ENCODE data around the gene DGKG.
A peak's percentile ranks its signal among the peaks of the same experiment; 100 is the strongest.

The DGKG gene

GRCh38 chr3:186109897-186110803, 251.9 kb downstream of the DGKG start:
- no peak for DNase-seq (ENCODE audit: low spot score)

GRCh38 chr3:186108941-186109865, 252.8 kb downstream of the DGKG start, which contains the start of gene ETV5:
Gene ETV5, minus strand, starts transcription at chr3:186109089. Its CDS starts 3,221 bp downstream, at chr3:186105868.
- DNase-seq (ENCODE audit: low spot score), result peak; percentile 97

- DNase-seq (ENCODE audit: low spot score), result peak; percentile 6
Observed at GRCh38 chr3:186108106-186108940, 253.7 kb downstream of the DGKG start.

- peak; percentile 57 for DNase-seq (ENCODE audit: low spot score)
Observed at GRCh38 chr3:186107215-186108105, 254.6 kb downstream of the DGKG start.

GRCh38 chr3:186105543-186105942, 256.5 kb downstream of the DGKG start:
- no peak for DNase-seq (ENCODE audit: low spot score)

- DNase-seq (ENCODE audit: low spot score), result no peak
Observed at GRCh38 chr3:186102687-186103086, 259.3 kb downstream of the DGKG start.

GRCh38 chr3:186100398-186100797, 261.6 kb downstream of the DGKG start:
- no peak for DNase-seq (ENCODE audit: low spot score)

GRCh38 chr3:186099178-186099577, 262.9 kb downstream of the DGKG start:
- DNase-seq (ENCODE audit: low spot score), result no peak

GRCh38 chr3:186098740-186099139, 263.3 kb downstream of the DGKG start:
- DNase-seq (ENCODE audit: low spot score), result no peak

- DNase-seq (ENCODE audit: low spot score), result no peak
Observed at GRCh38 chr3:186097663-186098451, 264.2 kb downstream of the DGKG start.

GRCh38 chr3:186097317-186097662, 264.7 kb downstream of the DGKG start:
- no peak for DNase-seq (ENCODE audit: low spot score)

Measured in activated CD4-positive, alpha-beta T cell treated with anti-CD3 and anti-CD28 coated beads, Interleukin-2, Interleukin-4, amounts not matched to agents 100 ng/mL and 50 ng/mL, durations not matched to agents 16 hours and 8 hours (primary cell).